Coronary artery (tissue), 2 donors: ENCODE data around the gene GRIK2.

ENCODE experiments used
- DNase-seq: peaks from one replicate; pipeline ENCODE4 v3.0.0-alpha.2; 2017; ENCODE audit warnings: low spot score
- H3K27ac ChIP-seq, 2 donors: fragments of 200-600 bp; sonication (generic); one replicate each; pipeline ENCODE4 v1.5.1; 2016 to 2019
- H3K4me3 ChIP-seq: fragments of 200-600 bp; sonication (generic); 2 replicates; pipeline ENCODE4 v1.5.1; 2016; ENCODE audit warnings: mild to moderate bottlenecking, moderate library complexity
- CTCF ChIP-seq: fragments of 200-600 bp; sonication (generic); IDR thresholded peaks from one replicate; pipeline ENCODE4 v1.5.1; 2019; ENCODE audit warnings: antibody characterized with exemption

Gene GRIK2

DNA sequence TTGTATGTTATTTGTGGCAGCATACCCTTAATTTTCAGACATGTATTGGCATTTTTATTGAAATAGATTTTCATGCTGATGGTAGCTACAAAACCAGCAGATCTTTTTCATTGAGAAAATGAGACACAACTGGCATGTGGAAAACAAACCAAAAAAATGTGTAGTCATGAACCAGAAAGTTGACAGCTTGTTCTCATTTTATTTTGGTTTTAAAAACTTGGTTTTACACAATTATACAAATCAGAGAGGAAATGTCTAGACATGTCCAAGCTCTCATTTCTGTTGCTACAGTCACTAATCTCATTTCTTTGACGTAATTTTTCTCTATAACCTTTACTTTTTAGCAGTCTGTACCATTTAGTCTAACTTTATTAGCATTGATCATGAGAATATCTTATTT, 85.4 kb downstream of the GRIK2 start:
- no peak for DNase-seq
- H3K4me3 ChIP-seq: no peak overlapping the region
- no peak for TF ChIP-seq CTCF
- no peak overlapping the region for H3K27ac ChIP-seq

DNA sequence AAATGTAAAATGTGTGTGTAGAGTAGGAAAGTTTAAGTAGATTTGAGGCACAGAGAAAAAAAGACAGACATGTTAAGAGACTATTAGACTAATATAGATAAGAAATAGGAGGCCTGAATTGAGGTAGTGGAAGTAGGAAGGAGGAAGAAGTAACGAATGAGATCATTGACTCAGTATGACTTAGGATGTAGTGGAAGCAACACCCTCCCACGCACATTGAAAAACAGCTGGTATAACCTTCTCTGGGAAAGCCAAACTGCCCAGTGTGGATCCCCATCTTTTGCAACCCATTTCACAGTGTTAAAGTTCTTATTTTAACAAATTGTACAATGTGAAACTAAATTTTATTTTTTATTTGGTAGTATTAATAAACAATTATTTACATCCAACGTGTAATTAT, 89.1 kb downstream of the GRIK2 start:
- Histone ChIP-seq H3K4me3 (no peak overlapping the region), H3K27ac (no peak overlapping the region)
- TF ChIP-seq CTCF: no peak
- DNase-seq: no peak

GRCh38 chr6:101484781-101485180, 91.3 kb downstream of the GRIK2 start:
- TF ChIP-seq CTCF: no peak
- DNase-seq: no peak
- Histone ChIP-seq H3K27ac (no peak overlapping the region), H3K4me3 (no peak overlapping the region)

DNA sequence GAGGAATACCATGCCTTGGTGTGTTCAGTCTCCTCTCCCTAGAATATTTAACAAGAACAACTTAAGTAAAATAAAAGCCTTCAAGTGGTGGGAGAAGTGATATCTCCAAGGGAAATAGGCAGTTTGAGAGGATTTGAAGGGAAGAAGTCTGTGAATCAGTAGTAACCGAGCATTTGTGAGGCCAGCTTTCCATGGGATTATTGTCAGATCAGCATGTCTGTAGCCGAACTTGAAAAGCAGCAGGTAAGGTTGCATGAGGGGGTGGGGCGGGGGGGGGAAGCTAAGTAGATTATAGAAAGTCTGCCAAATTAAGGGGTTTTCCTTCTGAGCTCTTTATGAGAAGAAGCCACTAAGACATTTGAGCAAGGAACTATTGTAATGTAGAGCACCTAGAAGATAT, 92.6 kb downstream of the GRIK2 start:
- no peak for TF ChIP-seq CTCF
- DNase-seq: no peak
- H3K27ac ChIP-seq: no peak overlapping the region
- no peak overlapping the region for H3K4me3 ChIP-seq

DNA sequence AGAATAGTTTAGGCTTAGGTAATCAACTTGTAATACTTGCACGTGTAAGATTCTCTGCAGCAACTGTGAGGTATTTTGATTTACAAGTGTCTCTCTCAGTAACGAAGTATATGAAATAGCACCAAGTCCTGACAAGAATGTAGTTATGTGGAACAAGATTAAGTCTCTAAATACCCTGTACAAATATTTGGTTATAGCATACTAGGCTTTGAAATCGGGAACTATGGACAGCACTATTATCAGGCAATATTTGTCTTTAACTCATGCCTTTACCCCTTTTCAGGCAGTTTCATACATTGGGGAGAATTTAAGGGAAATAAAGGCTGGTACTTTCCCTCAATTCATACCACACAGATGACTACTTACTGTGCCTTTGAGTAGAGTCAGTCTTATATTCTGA, 93.2 kb downstream of the GRIK2 start:
- no peak for TF ChIP-seq CTCF
- no peak for DNase-seq
- Histone ChIP-seq H3K27ac (no peak overlapping the region), H3K4me3 (no peak overlapping the region)

GRCh38 chr6:101489456-101489855, 95.9 kb downstream of the GRIK2 start:
- Histone ChIP-seq H3K27ac (no peak overlapping the region), H3K4me3 (no peak overlapping the region)
- DNase-seq: no peak
- no peak for TF ChIP-seq CTCF

- Histone ChIP-seq H3K27ac (no peak overlapping the region), H3K4me3 (no peak overlapping the region)
- no peak for DNase-seq
- TF ChIP-seq CTCF: no peak
Measured at GRCh38 chr6:101490857-101491256, 97.3 kb downstream of the GRIK2 start.
